LNCAP (cell line): ENCODE measurements around the gene PTGDS.

Experiments
- CTCF ChIP-seq: fragments of 450-650 bp; IDR thresholded peaks from 2 replicates; pipeline ENCODE4 v1.5.1; 2017; ENCODE audit warnings: mild to moderate bottlenecking

PTGDS gene

GRCh38 chr9:137018761-137019559 is 41.7 kb downstream of the PTGDS start:
- no peak for TF ChIP-seq CTCF

DNA sequence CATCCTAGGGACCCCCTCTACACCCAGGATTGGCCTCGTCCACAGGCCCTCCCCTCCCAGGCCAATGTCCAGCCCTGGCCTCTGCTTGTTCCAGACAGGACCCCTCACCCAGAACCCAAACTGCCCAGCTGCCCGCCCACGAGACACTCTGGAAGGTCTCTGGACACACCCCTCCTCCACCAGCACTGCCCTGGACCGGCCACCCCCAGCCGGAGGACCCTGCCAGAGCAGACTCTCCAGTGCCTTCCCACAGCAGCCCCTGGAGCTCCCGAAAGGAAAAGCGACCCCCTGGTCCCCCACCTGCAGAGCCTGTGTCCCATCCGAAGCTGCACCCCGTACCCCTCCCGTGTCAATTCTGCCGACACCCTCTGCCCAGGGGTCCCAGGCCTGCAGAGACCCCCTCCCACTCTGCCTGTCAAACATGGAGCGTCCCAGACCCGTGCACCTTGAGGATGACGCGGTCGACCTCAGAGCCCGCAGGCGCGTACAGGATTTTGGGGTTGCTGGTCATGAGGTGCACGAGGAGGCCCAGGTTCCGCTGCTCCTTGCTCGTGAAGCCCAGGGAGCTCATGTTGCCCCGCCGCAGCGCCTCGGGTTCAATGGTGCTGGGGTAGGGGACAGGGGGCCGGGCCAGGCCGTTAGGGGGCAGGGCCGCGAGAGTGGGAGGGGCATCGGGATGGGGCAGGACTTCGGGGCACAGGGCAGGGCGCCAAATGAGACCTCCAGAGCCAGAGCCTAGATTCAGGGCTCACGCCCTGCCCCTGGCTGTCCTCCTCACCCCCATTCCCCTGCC is 42.8 kb downstream of the PTGDS start:
- TF ChIP-seq CTCF, result no peak

DNA sequence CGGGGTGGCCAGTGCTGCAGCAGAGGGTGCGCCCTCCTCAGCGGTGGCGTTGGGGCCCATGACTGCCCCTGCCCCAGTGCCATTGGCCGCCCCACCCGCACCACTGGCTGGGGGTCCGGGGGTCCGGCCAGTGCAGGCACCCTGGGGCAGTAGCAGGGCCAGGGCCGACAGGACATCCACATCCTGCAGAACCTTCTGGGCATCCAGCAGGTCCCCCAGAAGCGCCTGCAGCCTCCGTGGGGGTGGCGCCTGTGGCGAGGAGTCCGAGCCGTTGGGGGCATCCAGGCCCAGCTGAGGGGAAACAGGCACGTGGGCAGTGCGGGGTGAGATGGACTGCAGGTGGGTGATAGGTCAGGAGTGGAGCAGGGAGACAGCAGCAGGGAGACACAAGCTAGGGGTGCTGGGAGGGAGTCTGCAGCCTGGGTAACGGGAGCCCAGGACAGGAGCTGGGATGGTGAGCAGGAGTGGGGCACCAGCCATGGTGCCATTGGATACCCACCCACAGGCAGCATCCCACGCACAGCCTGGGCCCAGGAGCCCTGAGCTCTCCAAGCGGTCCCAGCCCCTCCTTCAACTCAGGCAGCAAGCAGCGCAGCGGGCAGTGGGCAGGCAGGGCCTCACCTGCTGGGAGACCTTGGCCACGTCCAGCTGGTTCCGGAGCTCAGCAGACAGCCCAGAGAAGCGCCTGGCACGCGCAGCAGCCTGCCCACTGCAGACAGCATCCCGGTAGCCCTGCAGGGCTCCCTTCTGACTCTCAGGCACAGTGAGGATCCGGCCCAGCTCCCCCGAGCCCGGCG is 43.7 kb downstream of the PTGDS start:
- TF ChIP-seq CTCF, result no peak

DNA sequence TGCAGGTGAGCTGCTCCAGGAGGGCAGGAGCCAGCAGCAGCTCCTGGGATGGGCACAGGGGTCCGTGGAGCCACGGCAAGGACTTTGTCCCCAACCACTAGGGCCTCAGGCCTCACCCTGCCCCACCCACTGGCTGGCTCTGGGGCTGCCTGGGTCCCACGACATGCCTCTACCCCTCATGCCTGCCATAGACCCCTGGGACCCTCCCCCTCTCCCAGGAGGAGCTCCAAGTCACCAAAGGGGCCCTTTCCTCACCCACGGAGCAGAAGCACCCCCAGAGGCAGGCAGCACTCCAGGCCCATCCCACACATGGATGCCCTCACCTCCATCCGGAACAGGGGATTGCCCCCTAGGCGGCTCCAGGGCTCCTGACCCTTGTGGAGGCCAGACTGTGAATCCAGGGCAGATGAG is 44.3 kb downstream of the PTGDS start:
- no peak for TF ChIP-seq CTCF

GRCh38 chr9:137021979-137022661 is 44.8 kb downstream of the PTGDS start:
- TF ChIP-seq CTCF, result no peak

DNA sequence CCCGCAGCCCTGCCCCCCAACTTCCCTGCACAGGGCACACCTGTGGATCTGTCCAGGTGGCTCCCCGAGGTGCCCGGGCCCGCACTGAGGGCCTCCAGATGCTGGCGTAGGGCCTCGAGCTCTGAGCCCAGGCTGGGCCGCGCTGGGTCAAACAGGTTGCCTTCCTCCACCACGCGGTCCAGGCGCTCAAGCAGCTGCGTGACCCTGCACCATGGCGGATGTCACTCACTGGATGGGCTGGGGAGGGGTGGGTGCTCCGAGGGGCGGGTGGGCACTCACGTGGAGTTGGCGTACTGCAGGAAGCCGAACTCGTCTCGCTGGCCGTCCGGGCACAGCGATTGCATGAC is 45.3 kb downstream of the PTGDS start:
- TF ChIP-seq CTCF, result no peak

DNA sequence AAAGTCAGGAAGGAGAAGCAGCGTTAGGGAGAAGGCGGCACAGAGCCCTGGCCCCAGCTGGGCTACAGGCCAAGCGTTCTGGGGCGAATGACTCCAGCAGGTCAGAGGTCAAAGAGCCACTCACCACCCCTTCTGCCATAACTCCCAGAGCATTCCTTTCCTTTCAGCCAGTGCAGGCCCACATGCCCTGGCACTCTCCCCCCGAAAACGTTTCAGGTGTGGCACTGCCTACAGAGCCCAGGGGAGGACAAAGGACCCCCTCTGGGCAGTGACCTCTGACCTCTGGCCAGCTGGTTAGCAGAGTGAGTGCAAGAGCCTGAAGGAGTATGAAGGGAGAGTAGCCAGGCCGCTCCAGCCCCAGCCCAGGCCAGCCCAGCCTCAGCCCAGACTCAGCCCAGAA is 45.9 kb downstream of the PTGDS start:
- no peak for TF ChIP-seq CTCF
